IMR-90 (cell line): ENCODE measurements around the gene CTNNBIP1. TPM values are rescaled to one million over a fixed set of nuclear protein-coding genes. Genes with fewer than 3 reads are reported as not detected.
"Not testable (repeated sequence)": the region's sequence is repeated elsewhere in the genome, so short reads cannot be mapped to it uniquely, and the experiment has no call there.

ENCODE experiments used
- ATAC-seq: fragments of 200-7000 bp; cut with Tn5 transposase; 2 replicates; pipeline ENCODE4 v1.9.1; 2020; ENCODE audit warnings: low read depth, mild to moderate bottlenecking, moderate library complexity
- BruUV-seq: library from RNA; stranded (reverse); fragments of 400-500 nt; replicated peaks from 2 replicates; lab custom pipeline; 2021; lab: Mats Ljungman, UMichigan
- CTCF ChIA-PET: fragments of 300-600 bp; formaldehyde crosslinking; extraction: SDS; loops from one replicate; lab custom pipeline; 2021; ENCODE audit warnings: antibody characterized with exemption; lab: Yijun Ruan, JAX
- POLR2A ChIA-PET: fragments of 300-600 bp; sonication (Branson Sonifier 250); formaldehyde crosslinking; loops from one replicate; lab custom pipeline; 2022; ENCODE audit warnings: antibody characterized with exemption; ENCODE audit not compliant: unreplicated experiment; lab: Charles Lee
- DNase-seq: peaks from one replicate; pipeline ENCODE4 v3.0.0; 2013
- H2AFZ ChIP-seq: replicated peaks from 2 replicates; pipeline ENCODE3; 2013; ENCODE audit warnings: low read length, mild to moderate bottlenecking; ENCODE audit not compliant: poor library complexity
- H2AK5ac ChIP-seq: 2 replicates; pipeline ENCODE4 v1.6.1; 2013; ENCODE audit warnings: low read depth, low read length, inconsistent platforms
- H2AK9ac ChIP-seq: replicated peaks from 2 replicates; pipeline ENCODE3; 2013; ENCODE audit warnings: mild to moderate bottlenecking, low read depth, low read length, moderate library complexity; ENCODE audit not compliant: poor library complexity
- H2BK120ac ChIP-seq: 2 replicates; pipeline ENCODE4 v1.6.1; 2013; ENCODE audit warnings: low read depth, low read length, inconsistent platforms
- H2BK15ac ChIP-seq: 3 replicates; pipeline ENCODE4 v1.6.1; 2013; ENCODE audit warnings: low read depth, low read length, inconsistent platforms
- H2BK20ac ChIP-seq: 2 replicates; pipeline ENCODE4 v1.6.1; 2013; ENCODE audit warnings: low read depth, mild to moderate bottlenecking, inconsistent platforms, low read length, moderate library complexity
- H2BK5ac ChIP-seq: 2 replicates; pipeline ENCODE4 v1.6.1; 2013; ENCODE audit warnings: mild to moderate bottlenecking, low read depth, low read length, inconsistent platforms; ENCODE audit not compliant: poor library complexity, severe bottlenecking
- H3K14ac ChIP-seq: replicated peaks from 2 replicates; pipeline ENCODE4 v1.6.1; 2013; ENCODE audit warnings: low read depth, low read length, inconsistent platforms
- H3K18ac ChIP-seq: 2 replicates; pipeline ENCODE4 v1.6.1; 2013; ENCODE audit warnings: low read depth, low read length, control low read depth
- H3K23ac ChIP-seq: 2 replicates; pipeline ENCODE4 v1.6.1; 2013; ENCODE audit warnings: low read depth, low read length, inconsistent platforms
- H3K27ac ChIP-seq: 2 replicates; pipeline ENCODE4 v1.5.1; 2013; ENCODE audit warnings: mild to moderate bottlenecking, control low read depth, low read length; ENCODE audit not compliant: insufficient read depth
- H3K27me3 ChIP-seq: 2 replicates; pipeline ENCODE4 v1.6.1; 2013; ENCODE audit warnings: low read length; ENCODE audit not compliant: control insufficient read depth, insufficient read depth
- H3K36me3 ChIP-seq: 2 replicates; pipeline ENCODE4 v1.6.1; 2013; ENCODE audit warnings: low read length, mixed read lengths; ENCODE audit not compliant: control insufficient read depth, insufficient read depth
- H3K4ac ChIP-seq: 2 replicates; pipeline ENCODE4 v1.6.1; 2013; ENCODE audit warnings: low read depth, low read length, inconsistent platforms
- H3K4me1 ChIP-seq: 2 replicates; pipeline ENCODE4 v1.6.1; 2013; ENCODE audit warnings: low read length, mixed read lengths; ENCODE audit not compliant: control insufficient read depth, insufficient read depth
- H3K4me2 ChIP-seq: 2 replicates; pipeline ENCODE4 v1.6.1; 2013; ENCODE audit warnings: low read depth, mild to moderate bottlenecking, control low read depth, low read length, moderate library complexity
- H3K4me3 ChIP-seq: 2 replicates; pipeline ENCODE4 v1.5.1; 2013; ENCODE audit warnings: low read depth, mild to moderate bottlenecking, control low read depth, low read length, moderate library complexity; ENCODE audit not compliant: insufficient read depth
- H3K56ac ChIP-seq: 2 replicates; pipeline ENCODE4 v1.6.1; 2013; ENCODE audit warnings: low read length, inconsistent platforms; ENCODE audit not compliant: insufficient read depth; ENCODE audit errors: extremely low read depth
- H3K79me1 ChIP-seq, 2 experiments: 2 replicates each; pipeline ENCODE4 v1.6.1; 2013; ENCODE audit warnings: low read length in 2 of 2, inconsistent platforms in 1 of 2, low read depth in 1 of 2
- H3K9ac ChIP-seq: 2 replicates; pipeline ENCODE4 v1.6.1; 2013; ENCODE audit warnings: low read depth, low read length, control low read depth
- H3K9me1 ChIP-seq: 2 replicates; pipeline ENCODE4 v1.6.1; 2013; ENCODE audit warnings: low read length, inconsistent platforms; ENCODE audit not compliant: insufficient read depth
- H3K9me3 ChIP-seq: 2 replicates; pipeline ENCODE4 v1.6.1; 2013; ENCODE audit warnings: low read length; ENCODE audit not compliant: control insufficient read depth, insufficient read depth
- H4K20me1 ChIP-seq: 2 replicates; pipeline ENCODE4 v1.6.1; 2013; ENCODE audit warnings: low read length, inconsistent platforms; ENCODE audit not compliant: insufficient read depth
- H4K5ac ChIP-seq: 2 replicates; pipeline ENCODE4 v1.6.1; 2013; ENCODE audit warnings: mild to moderate bottlenecking, low read depth, low read length, control low read depth
- H4K8ac ChIP-seq, 2 experiments: 2 replicates each; pipeline ENCODE4 v1.6.1; 2013; ENCODE audit warnings: low read depth in 2 of 2, low read length in 2 of 2, control low read depth in 1 of 2, inconsistent platforms in 1 of 2
- H4K91ac ChIP-seq: 2 replicates; pipeline ENCODE4 v1.6.1; 2013; ENCODE audit warnings: low read depth, low read length, inconsistent platforms; ENCODE audit not compliant: insufficient read depth
- WGBS, 2 experiments: methylation state at CpG; one replicate each; pipeline versions ENCODE4 v1.1.5 to v1.1.7; 2013; ENCODE audit warnings: missing lambda C conversion rate in 2 of 2; ENCODE audit not compliant: insufficient read length in 1 of 2; ENCODE audit errors: extremely low coverage in 2 of 2; 5-methylcytosine and 5-hydroxymethylcytosine counted together
- dilution Hi-C: fragments of 300-500 bp; cut with HindIII; formaldehyde crosslinking; loops from one replicate; pipeline ENCODE4 v1.14.3; 2018; ENCODE audit warnings: low sequenced_read_pairs; ENCODE audit not compliant: unreplicated experiment
- in situ Hi-C: fragments of 300-500 bp; cut with MboI; formaldehyde crosslinking; loops from 3 replicates; pipeline ENCODE4 v1.14.3; 2019; ENCODE audit warnings: low sequenced_read_pairs, inconsistent platforms, mixed read lengths
- intact Hi-C: fragments of 100-400 bp; cut with micrococcal nuclease; formaldehyde crosslinking; loops from 2 replicates; pipeline ENCODE4 v1.10.0; 2022
- polyA plus RNA-seq, 3 experiments: library from polyadenylated mRNA; depleted of rRNA; stranded (reverse); fragments of >200 nt; gene quantifications; 2 replicates each; pipeline ENCODE4 v1.2.3, GENCODE V29; 2012; ENCODE audit warnings: low replicate concordance in 1 of 3
- total RNA-seq: library from RNA; depleted of rRNA; stranded (reverse); fragments of >200 nt; gene quantifications from 2 replicates; pipeline ENCODE4 v1.2.3, GENCODE V29; 2012

CTNNBIP1 gene
- total and polyA plus RNA-seq, 2 of the 4 experiments (the other 2 are of a cell fraction): 24.7 to 28.5 TPM

- DNase-seq, BruUV-seq, H3K23ac ChIP-seq, H3K4ac ChIP-seq, intact Hi-C loops, H3K9me1 ChIP-seq, H3K4me1 ChIP-seq, H2AK5ac ChIP-seq, H3K18ac ChIP-seq, H3K14ac ChIP-seq, H3K36me3 ChIP-seq, H2AFZ ChIP-seq, H3K9me3 ChIP-seq, H3K9ac ChIP-seq, in situ Hi-C loops, H3K4me2 ChIP-seq, ATAC-seq, H2BK20ac ChIP-seq, H2BK5ac ChIP-seq, H4K8ac ChIP-seq, H3K56ac ChIP-seq, H3K27ac ChIP-seq, H3K4me3 ChIP-seq, dilution Hi-C loops, H4K5ac ChIP-seq, H4K91ac ChIP-seq, H3K27me3 ChIP-seq, H2BK15ac ChIP-seq, H2BK120ac ChIP-seq, H2AK9ac ChIP-seq, POLR2A ChIA-PET: not testable (repeated sequence)
- peaks cover 65% of the 10 kb centered on the region for H4K20me1 ChIP-seq
- peaks cover 18 to 65% of the 10 kb centered on the region in 2 experiments for H3K79me1 ChIP-seq
- CTCF ChIA-PET: interaction anchor here (0.6 kb wide), 1 partner anchor 20 kb away, joined by 5 read pairs; no protein-coding TSS in a partner anchor
- WGBS, 2 experiments: no CpG with 5 or more reads among the region's 13 CpGs
Measured at GRCh38 chr1:9803003-9803918, 106.8 kb downstream of the CTNNBIP1 start.
